HG03196 (cell line): ENCODE results near the gene DHX32.

Experiments used
- ATAC-seq: cut with Tn5 transposase; IDR thresholded peaks from one replicate; pipeline ENCODE4 v1.9.1; 2021; ENCODE audit not compliant: unreplicated experiment

DHX32 gene

DNA sequence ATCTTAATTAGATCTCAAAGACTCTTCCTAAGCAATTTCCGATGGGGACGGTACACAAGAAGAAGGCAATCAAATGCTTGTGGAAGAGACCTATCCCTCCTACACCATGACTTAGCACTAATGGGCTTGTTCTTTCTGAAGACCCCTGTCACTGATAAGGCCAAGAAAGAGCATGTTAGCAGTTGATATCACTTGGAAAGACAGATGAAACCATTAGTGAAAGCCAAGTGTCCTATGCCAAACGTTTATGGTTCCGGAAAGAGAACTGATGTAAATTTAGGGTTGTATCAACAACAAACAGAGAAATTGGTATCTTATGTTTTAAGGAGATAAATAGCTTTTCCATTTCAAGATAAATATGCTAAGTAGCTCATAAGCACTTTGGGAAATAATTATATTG, 64.5 kb downstream of the DHX32 start:
- ATAC-seq = no peak

DNA sequence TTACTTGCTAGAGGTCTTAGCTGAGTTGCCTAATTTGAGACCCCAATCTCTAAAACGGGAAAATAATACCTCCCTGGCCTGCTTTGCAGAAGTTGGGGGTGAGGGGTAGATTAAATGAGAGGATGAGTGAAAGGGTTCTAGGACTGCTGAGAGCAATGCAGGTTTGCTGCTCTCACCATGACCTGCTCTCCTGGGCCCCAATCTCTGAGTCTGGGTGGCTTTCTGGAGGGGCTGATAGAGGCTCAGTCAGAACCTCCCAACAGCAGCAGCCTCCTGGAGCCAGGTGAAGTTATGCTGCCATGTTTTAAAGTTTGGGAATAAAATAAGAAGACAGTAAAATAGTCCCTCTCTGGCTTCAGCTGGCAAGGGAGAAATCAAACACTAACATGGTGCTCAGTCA, 65.3 kb downstream of the DHX32 start:
- ATAC-seq = no peak

GRCh38 chr10:125812128-125812750, 68.9 kb downstream of the DHX32 start:
- ATAC-seq = no peak

DNA sequence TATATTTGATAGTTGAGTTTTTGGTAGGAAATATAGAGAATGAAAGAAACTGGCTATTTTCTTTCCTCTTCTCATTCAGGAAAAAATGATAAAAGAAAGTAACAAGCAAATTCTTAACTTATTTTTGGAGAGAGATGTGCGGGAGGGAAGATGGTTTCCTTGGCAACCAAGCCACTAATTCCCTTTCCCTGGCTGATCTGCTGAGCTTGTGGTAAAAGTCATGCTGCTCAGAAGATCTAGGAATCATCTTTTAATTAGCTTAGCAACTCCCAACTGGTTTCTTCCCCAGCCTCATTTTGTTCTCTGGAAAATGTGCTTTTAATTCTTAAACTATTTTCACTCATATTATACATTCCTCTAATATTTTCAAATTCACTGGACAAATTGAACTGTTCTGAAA, 69.8 kb downstream of the DHX32 start:
- no peak for ATAC-seq

DNA sequence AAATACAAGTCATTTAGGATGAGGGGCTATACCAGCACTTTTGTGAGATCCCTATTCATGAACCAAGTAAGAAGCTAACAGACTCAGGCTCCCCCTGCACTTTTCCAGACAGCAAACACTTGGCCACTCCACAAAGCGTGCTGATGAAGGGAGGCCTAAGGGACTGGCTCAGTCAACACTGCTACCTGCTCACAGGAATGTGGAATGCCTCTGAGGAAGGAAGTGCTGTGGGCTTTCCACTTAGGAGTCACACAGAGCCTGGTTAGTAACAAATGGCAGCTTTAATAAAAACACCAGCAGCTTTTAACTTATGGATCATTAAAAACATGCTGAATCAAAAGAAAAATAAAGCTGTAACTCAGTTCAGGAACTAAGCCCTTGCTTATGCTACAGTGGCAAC, 73.0 kb downstream of the DHX32 start:
- no peak for ATAC-seq

GRCh38 chr10:125802739-125803138, 78.4 kb downstream of the DHX32 start:
- no peak for ATAC-seq

DNA sequence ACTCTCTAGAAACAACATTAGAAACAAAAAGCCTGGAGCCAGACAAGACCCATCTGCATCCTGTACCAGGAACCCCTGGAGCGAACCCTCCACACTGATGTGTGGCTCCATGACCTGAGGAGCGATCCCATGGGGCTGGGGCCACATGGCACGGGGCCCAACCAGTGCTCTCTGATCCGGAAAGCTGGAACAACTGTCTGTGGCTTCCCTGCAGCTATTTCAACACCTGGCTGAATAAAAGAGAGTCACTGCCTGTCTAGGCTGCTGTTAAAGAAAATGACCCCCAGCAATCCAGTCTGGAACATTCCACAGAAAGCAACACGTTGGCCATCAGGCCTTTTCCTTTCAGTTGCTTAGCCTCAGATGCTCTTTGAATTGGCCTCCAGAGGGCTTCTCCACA, 79.0 kb downstream of the DHX32 start:
- ATAC-seq = no peak

- no peak for ATAC-seq
Observed at GRCh38 chr10:125801574-125801973, 79.5 kb downstream of the DHX32 start.

DNA sequence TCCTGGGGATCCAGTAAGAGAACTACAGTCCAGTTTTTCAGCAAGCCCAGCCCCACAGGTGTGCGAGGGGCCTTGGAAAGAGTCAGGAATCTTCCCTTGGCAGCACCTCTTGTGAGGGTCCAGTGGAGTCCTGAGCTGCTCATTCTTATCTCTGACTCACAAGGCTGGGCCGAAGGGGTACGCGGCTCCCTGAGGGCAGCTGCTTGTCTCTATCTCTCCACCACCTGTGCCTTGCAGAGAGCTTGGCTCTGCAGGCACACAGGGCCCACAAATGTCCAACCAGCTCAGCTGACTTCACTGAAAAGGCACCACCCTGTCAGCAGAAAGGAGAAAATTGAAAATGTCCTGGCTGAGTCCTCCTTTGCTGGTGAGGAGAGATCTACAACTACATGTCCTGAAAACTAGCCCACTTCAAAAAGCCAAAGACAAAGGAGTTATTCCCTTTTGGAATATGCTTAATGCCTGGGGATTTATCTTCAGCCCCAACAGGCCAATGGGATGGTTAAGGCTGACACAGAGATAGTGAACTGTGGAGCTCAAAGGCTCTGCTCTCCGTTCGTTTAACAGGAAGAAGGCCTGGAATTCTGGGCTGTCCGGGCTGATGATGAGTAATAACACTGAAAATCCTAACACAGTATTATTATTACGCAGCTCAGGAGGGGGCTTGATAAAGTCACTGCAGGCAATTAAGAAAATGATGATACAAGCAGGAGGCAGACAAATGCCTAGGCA, 81.5 kb downstream of the DHX32 start:
- ATAC-seq = no peak

- ATAC-seq = no peak
Observed at GRCh38 chr10:125797994-125798662, 83.0 kb downstream of the DHX32 start.

DNA sequence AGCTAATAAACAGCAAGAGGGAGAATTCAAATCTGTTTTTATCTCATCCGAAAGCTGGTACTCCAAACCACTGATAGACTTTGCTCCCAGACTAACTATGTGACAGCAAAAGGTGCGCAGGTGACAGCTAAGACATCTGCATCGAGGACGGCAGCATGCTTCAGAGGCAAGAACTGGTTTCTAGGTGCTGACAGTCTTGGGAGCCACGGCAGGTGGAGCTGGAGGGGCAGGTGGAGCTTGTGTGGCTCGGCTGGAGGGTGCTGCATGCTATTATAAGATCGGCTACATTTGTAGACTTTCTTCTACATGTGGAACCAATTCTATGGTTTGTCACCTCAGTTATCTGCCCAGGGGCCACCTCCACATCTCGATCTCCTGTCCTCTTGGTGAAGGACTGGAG, 83.7 kb downstream of the DHX32 start:
- ATAC-seq = no peak

- no peak for ATAC-seq
Observed at GRCh38 chr10:125795637-125796190, 85.4 kb downstream of the DHX32 start.

- no peak for ATAC-seq
Observed at GRCh38 chr10:125795128-125795527, 86.0 kb downstream of the DHX32 start.

DNA sequence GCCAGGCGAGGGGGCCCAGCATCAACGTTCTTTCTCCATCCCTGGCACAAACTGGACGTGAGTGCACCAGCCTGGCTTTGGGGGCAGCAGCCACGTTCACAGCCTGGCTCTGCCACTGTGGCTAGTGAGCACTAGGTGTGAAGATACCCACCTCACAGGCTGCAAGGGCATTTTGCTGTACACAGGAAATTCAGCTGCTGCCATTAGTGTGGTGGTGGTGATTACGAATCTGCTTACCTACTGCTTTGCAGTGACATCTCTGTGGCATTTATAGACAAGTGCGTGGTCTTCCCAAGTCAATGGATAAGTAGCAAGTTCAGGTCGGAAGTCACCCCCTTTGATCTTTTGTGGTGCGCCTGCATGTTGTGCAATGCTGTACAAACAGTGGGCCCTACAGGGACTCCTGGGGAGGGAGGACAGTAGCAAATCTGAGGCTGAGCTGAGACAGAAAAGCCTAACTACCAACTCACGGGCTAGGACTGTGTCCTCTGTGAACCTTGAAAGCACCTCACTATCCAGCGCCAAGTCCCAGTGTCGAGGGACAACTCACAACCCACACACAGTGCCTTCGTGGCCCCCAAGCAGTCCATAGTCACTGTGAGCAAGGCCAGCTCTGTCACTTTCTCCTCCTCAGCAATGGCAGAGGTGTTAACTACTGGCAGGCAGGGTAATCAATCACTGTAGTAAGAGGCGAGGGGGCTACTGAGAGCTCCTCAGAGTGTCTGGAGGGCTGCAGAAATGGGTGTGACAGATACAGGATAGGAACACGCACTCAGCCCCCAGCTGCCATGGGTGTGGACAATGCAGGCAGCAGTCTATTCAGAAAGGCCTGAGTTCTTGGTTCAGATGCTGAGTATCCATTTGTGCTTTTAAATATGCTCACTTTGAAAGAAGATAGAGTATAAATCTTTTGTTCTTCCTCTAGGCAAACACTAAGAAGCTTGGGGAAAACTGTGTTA, 88.5 kb downstream of the DHX32 start:
- no peak for ATAC-seq

DNA sequence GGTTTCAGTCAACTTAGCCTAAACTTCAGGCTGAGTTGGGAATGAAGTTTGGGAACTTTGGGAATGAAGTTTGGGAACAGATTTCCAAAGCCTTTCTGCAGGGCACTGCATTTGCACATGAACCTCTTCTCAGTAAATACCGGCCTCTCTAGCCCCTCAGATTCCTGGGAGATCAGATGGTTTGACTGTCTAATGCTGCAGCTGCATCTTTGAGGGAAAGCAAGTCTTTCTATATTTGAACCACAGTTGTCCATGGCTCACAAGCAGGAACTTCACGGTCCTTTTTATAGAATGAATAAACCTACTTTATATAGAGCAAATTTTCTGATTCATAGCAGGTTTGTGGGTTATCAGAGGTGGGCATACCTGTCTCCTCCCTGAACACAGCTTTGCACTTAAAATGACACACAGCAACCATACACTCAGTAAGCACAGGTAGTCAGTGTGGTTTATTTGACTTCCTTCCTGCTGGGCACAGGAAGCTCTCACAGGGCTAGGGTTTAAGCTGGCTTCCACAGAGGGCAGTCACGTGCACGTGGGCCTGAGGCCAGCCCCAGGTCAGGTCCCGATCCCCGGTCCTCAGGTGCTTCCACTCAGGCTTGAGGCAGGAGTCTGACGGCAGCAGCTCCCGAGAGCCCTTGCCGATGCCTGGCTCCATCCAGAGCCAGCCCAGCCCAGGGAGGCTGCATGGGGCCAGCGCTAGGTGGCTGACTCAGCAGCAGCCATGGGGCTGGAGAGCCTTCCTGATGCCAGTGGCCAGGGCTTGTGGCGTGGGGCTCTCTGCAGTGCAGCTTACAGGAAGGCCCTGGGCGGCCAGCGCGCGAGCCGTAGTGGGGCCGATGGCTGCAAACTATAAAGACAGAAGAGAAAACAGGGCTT, 92.7 kb downstream of the DHX32 start:
- ATAC-seq = no peak
